HPDE6-E6E7 (cell line): ENCODE data around the gene DKKL1.

Experiments used
- DNase-seq: peaks from one replicate; pipeline ENCODE4 v3.0.0; 2011; ENCODE audit warnings: missing footprints; ENCODE audit errors: extremely low spot score

DKKL1 gene

GRCh38 chr19:49338023-49338677 lies 25.5 kb upstream of the DKKL1 start:
- no peak for DNase-seq

DNA sequence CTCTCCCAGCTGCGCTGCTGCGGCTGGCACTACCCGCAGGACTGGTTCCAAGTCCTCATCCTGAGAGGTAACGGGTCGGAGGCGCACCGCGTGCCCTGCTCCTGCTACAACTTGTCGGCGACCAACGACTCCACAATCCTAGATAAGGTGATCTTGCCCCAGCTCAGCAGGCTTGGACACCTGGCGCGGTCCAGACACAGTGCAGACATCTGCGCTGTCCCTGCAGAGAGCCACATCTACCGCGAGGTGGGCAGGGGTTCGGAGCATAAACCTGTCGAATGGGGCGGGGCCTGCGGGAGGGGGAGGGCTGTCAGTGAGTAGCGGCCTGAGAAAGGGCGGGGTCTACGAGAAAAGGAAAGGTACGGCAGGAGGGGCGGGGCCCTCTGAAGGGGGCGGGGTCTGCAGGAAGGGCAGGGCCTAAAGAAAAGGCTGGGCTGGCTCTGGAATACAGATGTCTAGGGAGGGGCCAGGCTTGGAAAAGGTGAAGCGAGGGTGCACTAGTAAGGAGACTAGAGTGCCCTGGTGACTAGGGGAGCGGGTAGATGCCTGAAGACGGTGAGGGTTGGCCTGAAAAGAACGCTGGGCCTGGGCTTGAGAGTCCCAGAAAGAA lies 24.9 kb upstream of the DKKL1 start:
- DNase-seq = peak; percentile 88

DNA sequence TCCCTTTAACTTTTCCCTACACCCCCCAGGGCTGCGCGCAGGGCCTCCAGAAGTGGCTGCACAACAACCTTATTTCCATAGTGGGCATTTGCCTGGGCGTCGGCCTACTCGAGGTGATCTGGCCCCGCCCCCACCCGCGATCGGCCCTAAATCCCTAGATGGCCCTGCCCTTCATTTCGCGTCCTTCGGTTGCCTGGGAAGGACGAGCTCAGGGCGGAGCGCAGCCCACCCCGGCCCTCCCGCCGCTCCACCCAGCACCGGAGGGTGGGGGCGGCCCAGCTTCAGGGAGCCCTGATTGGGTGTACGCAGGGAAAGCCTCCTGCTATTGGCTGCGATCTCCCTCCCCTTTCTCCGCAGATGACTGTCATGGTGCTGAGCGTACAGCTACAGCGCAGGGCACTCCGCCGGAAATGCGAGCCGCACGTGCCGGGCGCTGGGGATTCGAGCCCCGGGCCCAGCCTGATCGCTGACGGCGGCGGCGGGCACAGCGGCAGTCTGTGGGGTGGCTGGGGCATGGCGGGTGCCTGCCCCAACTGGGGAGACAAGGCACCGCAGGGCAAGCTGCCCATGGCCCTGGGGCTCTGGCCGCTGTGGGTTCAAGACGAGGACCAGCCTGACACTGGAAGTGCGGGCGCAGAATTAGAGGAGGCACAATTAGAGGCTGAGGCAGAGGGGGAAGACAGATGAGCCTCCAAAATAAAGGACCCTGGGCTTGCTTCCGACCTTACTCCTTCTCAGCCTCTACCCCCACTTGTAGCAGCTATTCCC lies 24.2 kb upstream of the DKKL1 start:
- peak; percentile 100 for DNase-seq

DNA sequence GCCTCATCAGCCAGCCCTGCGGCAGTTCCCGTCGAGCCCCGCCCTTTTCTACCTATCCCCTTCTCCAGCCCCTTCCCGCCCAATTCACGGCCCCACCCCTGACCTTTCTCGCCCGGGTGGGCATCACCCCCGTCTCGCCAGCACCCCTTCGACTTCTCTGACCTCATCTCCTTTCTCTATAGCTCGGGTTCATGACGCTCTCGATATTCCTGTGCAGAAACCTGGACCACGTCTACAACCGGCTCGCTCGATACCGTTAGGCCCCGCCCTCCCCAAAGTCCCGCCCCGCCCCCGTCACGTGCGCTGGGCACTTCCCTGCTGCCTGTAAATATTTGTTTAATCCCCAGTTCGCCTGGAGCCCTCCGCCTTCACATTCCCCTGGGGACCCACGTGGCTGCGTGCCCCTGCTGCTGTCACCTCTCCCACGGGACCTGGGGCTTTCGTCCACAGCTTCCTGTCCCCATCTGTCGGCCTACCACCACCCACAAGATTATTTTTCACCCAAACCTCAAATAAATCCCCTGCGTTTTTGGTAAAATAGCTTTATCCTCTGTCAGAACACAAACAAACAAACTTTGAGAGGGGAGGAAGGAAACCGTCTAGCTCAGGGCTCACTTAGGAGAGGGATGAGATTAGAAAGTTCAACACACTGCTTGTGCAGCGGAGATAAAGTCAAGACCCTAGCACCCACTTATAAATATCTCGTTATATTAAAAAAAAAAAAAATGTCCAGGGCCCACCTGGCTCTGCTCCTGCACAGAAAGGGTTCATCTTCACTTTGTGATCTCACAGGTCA lies 23.4 kb upstream of the DKKL1 start:
- peak; percentile 74 for DNase-seq

- no peak for DNase-seq
Measured at GRCh38 chr19:49340865-49341718, 22.6 kb upstream of the DKKL1 start.

GRCh38 chr19:49342291-49342721 lies 21.4 kb upstream of the DKKL1 start:
- no peak for DNase-seq

GRCh38 chr19:49343123-49343522 lies 20.6 kb upstream of the DKKL1 start:
- no peak for DNase-seq

GRCh38 chr19:49344505-49345423 lies 18.9 kb upstream of the DKKL1 start:
- no peak for DNase-seq

DNA sequence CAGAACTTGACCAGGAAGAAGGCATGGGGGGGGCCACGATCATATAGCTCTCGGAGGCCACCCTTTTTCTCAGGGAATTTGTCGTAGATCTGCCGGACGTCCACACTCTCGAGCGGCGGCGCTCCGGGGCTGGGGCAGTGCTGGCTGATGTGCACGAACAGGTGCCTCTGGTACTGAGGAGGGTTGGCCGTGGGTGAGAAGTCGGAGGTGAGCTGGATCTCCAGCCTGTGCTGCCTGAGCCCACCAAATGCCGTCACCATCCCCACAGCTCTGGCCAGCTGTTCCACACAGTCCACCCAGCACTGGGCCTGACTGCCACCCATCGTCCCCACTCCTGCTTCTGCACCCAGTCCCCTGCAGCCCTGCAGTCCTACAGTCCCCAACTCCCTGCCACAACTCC lies 16.5 kb upstream of the DKKL1 start:
- no peak for DNase-seq

DNA sequence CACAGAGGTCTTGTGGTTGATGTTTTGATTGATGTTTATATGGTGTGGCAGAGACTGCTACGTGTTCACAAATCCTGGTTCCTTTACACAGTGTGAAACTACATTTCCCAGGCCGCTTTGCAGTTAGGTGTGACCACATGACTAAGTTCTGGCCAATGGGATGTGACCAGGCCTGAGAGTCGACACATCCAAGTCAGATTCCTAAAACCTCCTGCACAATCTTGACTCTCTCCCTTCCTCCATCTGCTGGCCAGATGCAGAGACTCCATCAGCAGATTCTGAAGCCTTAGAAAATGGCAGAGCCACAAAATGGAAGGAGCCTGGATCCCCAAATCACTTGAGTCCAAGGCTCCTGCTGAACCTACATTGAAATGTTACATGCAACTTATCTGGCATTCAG lies 15.8 kb upstream of the DKKL1 start:
- DNase-seq = peak; percentile 55

GRCh38 chr19:49348305-49349189 lies 15.1 kb upstream of the DKKL1 start:
- DNase-seq = no peak

DNA sequence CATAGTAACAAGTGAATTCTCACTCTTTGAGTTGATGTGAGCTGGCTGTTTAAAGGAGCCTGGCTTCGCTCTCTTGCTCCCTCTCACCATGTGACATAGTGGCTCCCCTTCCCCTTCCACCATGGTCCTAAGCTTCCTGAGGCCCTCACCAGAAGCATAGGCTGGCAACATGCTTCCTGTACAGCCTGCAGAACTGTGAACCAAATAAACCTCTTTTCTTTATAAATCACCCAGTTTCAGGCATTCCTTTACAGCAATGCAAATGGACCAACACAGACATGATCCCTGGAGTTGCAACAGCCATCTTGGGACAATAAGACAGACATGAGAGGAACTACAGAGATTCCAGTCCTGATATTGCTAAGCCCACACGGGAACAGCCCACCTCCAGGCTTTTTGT lies 14.1 kb upstream of the DKKL1 start:
- DNase-seq = no peak

DNA sequence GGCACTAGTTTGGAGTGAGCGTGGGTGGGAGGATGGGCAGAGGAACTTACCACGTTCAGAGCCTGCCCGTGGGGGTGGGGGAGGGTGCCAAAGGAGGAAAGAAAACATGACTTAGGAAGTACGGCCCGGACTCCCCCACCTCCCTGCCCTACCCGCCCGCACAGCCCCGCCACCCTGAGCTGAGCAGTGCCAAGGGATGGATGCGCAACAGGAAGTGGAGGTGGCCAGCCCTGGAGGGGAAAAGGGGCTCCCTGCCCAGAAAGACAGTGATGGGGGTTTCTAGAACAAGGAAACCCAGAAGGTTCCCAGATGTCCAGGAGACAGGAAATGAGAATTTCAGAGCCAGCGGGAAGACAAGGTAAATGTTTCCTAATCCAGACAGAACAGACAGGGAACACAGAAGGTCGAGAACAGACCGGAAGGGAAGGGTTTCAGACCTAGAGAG lies 7.7 kb upstream of the DKKL1 start:
- DNase-seq = no peak

DNA sequence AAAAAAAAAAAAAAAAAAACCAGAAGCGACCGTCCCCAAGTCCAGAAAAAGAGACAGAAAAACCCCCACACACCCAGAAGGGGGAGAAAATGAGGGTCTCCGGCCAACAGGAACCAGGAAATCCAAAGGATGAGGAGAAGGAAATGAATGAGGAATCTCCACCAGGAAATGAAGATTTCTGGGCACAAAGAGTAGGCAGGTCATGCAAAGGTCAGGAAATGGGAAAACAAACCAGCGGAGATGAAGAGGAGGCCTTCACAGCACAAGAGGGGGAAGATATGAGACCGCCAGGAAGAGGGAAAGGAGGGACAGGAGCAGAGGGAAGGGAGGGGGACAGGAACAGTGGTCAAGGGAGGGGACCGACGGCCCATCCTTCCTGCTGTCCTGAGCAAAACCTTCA lies 7.3 kb upstream of the DKKL1 start:
- no peak for DNase-seq

GRCh38 chr19:49357186-49357585 lies 6.5 kb upstream of the DKKL1 start:
- no peak for DNase-seq

DNA sequence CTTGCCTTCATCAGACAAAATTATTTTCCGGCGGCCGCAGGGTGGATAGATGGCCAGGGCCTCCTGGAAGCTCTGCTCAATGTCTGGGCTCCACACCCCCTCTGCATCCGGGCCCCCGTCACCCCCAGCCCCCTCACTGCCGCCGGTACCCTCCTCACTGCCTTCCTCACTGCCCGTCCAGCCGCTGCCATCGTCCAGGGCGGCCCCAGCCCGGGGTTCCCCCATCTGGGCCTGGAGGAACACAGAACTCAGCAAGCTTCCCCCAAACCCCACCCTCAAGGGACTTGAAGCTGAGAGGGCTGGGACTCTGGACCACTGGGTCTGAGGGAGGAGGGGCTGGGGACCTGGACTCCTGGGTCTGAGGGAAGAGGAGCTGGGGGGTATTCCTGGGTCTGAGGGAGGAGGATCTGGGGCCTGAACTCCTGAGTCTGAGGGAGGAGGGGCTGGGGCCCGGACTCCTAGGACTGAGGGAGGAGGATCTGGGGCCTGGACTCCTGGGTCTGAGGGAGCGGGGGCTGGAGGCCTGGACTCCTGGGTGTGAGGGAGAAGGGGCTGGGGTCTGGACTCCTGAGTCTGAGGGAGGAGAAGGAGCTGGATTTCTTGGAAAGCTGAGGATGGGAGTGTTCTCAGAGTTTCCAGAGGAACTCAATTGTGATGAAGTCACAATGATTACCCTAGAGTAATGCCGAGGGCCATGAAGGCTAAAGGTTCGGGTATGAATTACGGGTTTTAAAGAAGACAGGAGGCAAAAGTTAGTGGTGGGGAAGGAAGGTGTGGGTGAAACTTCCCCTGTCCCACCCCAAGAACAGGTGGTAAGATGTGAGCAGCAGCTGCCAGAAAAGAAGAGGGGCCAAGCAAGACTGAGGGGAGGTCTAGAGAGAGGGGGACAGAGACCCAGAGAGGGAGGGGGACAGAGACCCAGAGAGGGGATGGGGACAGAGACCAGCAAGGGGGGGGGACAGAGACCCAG lies 3.5 kb upstream of the DKKL1 start:
- no peak for DNase-seq

DNA sequence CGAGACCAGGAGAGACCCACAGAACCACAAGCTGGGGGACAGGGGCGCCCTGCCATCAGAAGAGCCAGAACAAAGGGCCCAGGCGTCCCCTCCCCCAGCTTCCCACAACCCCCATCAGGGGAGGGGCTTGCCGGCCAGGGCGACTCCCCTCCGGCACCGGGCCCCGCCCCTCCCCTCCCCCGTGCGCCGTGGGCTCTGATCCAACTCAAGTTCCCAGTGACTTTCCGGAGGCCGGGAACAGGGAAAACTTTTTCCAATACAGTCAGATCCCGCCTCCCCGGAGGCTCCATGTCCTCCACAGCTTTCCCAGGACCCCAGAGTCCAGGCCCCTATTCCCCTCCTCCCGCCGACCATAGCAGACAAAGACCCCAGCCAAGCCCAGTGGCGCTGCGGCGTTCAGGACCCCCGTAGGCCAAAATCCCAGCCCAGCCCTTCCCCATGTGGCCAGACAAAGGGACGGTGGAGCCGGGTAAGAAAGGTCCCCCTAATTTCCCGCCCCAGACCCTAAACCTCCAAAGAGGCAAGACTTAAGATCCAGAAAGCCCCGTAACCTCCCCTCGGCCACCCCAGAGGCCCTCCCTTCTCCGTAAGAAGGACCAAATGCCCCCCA lies 2.1 kb upstream of the DKKL1 start:
- DNase-seq = peak; percentile 17
